ENCODE results near the gene PDE6B. TPM values are rescaled to one million over a fixed set of nuclear protein-coding genes. Genes with fewer than 3 reads are reported as not detected.

The PDE6B gene
- total and polyA plus RNA-seq, 2 experiments from 2014 or later, result 3.4 to 5.0 TPM

DNA sequence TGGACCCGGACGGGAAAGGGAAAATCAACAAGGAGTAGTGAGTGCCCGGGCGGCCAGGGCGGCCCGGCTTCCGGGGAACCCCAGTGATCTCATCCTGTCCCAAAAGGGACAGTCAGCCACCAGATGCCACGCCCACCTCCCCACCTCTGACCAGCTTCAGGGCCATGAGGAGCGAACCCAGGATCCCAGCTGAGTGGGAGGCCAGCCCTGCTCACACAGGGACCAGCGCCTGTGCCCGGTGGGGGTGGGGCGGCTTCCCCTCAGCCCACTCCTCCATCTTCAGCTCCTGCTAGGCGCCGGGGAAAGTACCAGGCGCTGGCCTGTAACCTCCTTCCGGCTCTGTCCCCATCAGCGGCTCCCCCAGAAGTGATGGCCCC is 55.2 kb downstream of the PDE6B start (continued):
- TF ChIP-seq ZNF462 (CRISPR knock-in tag; IDR thresholded peaks at IDR 0.05), result no peak
- TF ChIP-seq, protein P1, sequence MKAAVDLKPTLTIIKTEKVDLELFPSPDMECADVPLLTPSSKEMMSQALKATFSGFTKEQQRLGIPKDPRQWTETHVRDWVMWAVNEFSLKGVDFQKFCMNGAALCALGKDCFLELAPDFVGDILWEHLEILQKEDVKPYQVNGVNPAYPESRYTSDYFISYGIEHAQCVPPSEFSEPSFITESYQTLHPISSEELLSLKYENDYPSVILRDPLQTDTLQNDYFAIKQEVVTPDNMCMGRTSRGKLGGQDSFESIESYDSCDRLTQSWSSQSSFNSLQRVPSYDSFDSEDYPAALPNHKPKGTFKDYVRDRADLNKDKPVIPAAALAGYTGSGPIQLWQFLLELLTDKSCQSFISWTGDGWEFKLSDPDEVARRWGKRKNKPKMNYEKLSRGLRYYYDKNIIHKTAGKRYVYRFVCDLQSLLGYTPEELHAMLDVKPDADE (IDR thresholded peaks at IDR 0.05), result no peak
- no peak for TF ChIP-seq CTCF (conservative IDR thresholded peaks at IDR 0.05; ENCODE audit: low read depth in 2 of 2)
- no peak for TF ChIP-seq REST (IDR thresholded peaks at IDR 0.05; ENCODE audit: unreplicated experiment)
- no peak for TF ChIP-seq EZH2 (IDR thresholded peaks at IDR 0.05; ENCODE audit: low read depth, unreplicated experiment)
- TF ChIP-seq STAT1 (IDR thresholded peaks at IDR 0.05; ENCODE audit: unreplicated experiment), result no peak
- TF ChIP-seq ZNF331 (CRISPR knock-in tag; IDR thresholded peaks at IDR 0.05; ENCODE audit: low read depth), result no peak

Measured in GM23338 (cell line).